SK-N-SH (cell line): ENCODE data around the gene FGD1. TPM values are rescaled to one million over a fixed set of nuclear protein-coding genes. Genes with fewer than 3 reads are reported as not detected.

Experiments
- CTCF ChIA-PET: fragments of 300-600, 350-600 bp; formaldehyde crosslinking; extraction: SDS; loops from one replicate; lab custom pipeline; 2021; lab: Yijun Ruan, JAX
- POLR2A ChIA-PET: fragments of 350-600 bp; sonication (Branson Sonifier 250); formaldehyde crosslinking; extraction: SDS; loops from one replicate; lab custom pipeline; 2020; ENCODE audit warnings: antibody characterized with exemption, inconsistent platforms; lab: Yijun Ruan, JAX
- DNase-seq: peaks from one replicate; pipeline ENCODE4 v3.0.0; 2012
- H2AFZ ChIP-seq: fragments of 200-600 bp; sonication (generic); 2 replicates; pipeline ENCODE4 v1.8.1; 2016; ENCODE audit warnings: antibody characterized with exemption, mild to moderate bottlenecking, low read depth
- H3F3A ChIP-seq: fragments of 200-600 bp; sonication (generic); replicated peaks from 2 replicates; pipeline ENCODE3; 2016; ENCODE audit warnings: antibody characterized with exemption, mild to moderate bottlenecking; ENCODE audit not compliant: insufficient read depth
- H3K27ac ChIP-seq, 2 experiments: fragments of 200-500 bp in 1 of 2; fragments of 200-600 bp in 1 of 2; sonication (Bioruptor generic) in 1 of 2; sonication (generic), shearing (Covaris generic) in 1 of 2; 2 replicates each; pipeline versions ENCODE4 v1.5.1 to v1.6.1; 2014 to 2016; ENCODE audit warnings: low read depth in 2 of 2, inconsistent platforms in 1 of 2, low read length in 1 of 2, mild to moderate bottlenecking in 1 of 2, mixed read lengths in 1 of 2
- H3K27me3 ChIP-seq: fragments of 200-600 bp; sonication (generic), shearing (Covaris generic); 2 replicates; pipeline ENCODE4 v1.6.1; 2016; ENCODE audit warnings: mixed run types; ENCODE audit not compliant: insufficient read depth
- H3K36me3 ChIP-seq, 2 experiments: fragments of 200-500 bp in 1 of 2; fragments of 200-600 bp in 1 of 2; sonication (Bioruptor generic) in 1 of 2; sonication (generic) in 1 of 2; replicated peaks in 1 of 2; 2 replicates each; pipeline versions ENCODE3 to v1.5.1; 2014 to 2016; ENCODE audit warnings: low read length in 1 of 2, mild to moderate bottlenecking in 1 of 2; ENCODE audit not compliant: insufficient read depth in 2 of 2, control insufficient read depth in 1 of 2
- H3K4me1 ChIP-seq, 2 experiments: fragments of 200-500 bp in 1 of 2; fragments of 200-600 bp in 1 of 2; sonication (Bioruptor generic) in 1 of 2; sonication (generic), shearing (Covaris generic) in 1 of 2; 2 replicates each; pipeline versions ENCODE4 v1.5.1 to v1.6.1; 2014 to 2016; ENCODE audit warnings: low read depth in 1 of 2, low read length in 1 of 2, mixed run types in 1 of 2; ENCODE audit not compliant: insufficient read depth in 2 of 2, control insufficient read depth in 1 of 2
- H3K4me2 ChIP-seq: fragments of 200-600 bp; sonication (generic), shearing (Covaris generic); 2 replicates; pipeline ENCODE4 v1.6.1; 2017; ENCODE audit warnings: mixed run types
- H3K4me3 ChIP-seq, 2 experiments: fragments of 200-500 bp in 1 of 2; fragments of 200-600 bp in 1 of 2; sonication (Bioruptor generic) in 1 of 2; sonication (generic), shearing (Covaris generic) in 1 of 2; 2 replicates each; pipeline versions ENCODE4 v1.5.1 to v1.8.1; 2014 to 2016; ENCODE audit warnings: low read depth in 2 of 2, inconsistent platforms in 1 of 2, low read length in 1 of 2, mild to moderate bottlenecking in 1 of 2, mixed read lengths in 1 of 2, moderate library complexity in 1 of 2
- H3K79me2 ChIP-seq: fragments of 200-600 bp; sonication (generic); 2 replicates; pipeline ENCODE4 v1.8.1; 2017; ENCODE audit warnings: mild to moderate bottlenecking; ENCODE audit not compliant: insufficient read depth
- H3K9ac ChIP-seq: fragments of 200-600 bp; sonication (generic); 2 replicates; pipeline ENCODE4 v1.6.1; 2017; ENCODE audit warnings: mixed run types
- H3K9me2 ChIP-seq: fragments of 200-600 bp; sonication (generic); 2 replicates; pipeline ENCODE4 v1.6.1; 2017; ENCODE audit warnings: mixed run types
- H3K9me3 ChIP-seq: fragments of 200-600 bp; sonication (generic); 2 replicates; pipeline ENCODE4 v1.6.1; 2017; ENCODE audit warnings: mixed run types, mild to moderate bottlenecking, moderate library complexity
- H4K20me1 ChIP-seq: fragments of 200-600 bp; sonication (generic); 2 replicates; pipeline ENCODE4 v1.6.1; 2017; ENCODE audit warnings: mild to moderate bottlenecking, mixed run types; ENCODE audit not compliant: insufficient read depth
- FOXM1 ChIP-seq: IDR thresholded peaks from 2 replicates; pipeline ENCODE4 v1.4.0; 2012; ENCODE audit warnings: low read depth, mild to moderate bottlenecking
- IRF3 ChIP-seq: fragments of 150-350 bp; IDR thresholded peaks from 2 replicates; pipeline ENCODE4 v1.6.1; 2016; ENCODE audit warnings: mild to moderate bottlenecking, low read depth, low read length
- JUND ChIP-seq: IDR thresholded peaks from 2 replicates; pipeline ENCODE4 v1.4.0; 2012
- NFIC ChIP-seq: IDR thresholded peaks from 2 replicates; pipeline ENCODE4 v1.4.0; 2012; ENCODE audit warnings: borderline replicate concordance
- REST ChIP-seq: IDR thresholded peaks from 2 replicates; pipeline ENCODE4 v1.6.1; 2012; ENCODE audit warnings: mild to moderate bottlenecking, low read depth, low read length, moderate library complexity
- RXRA ChIP-seq: IDR thresholded peaks from 2 replicates; pipeline ENCODE4 v1.4.0; 2012; ENCODE audit warnings: low read depth, mild to moderate bottlenecking, borderline replicate concordance
- TAF1 ChIP-seq: IDR thresholded peaks from 2 replicates; pipeline ENCODE4 v1.6.1; 2012; ENCODE audit warnings: low read depth, mild to moderate bottlenecking, low read length, moderate library complexity, borderline replicate concordance
- WGBS: methylation state at CpG from one replicate; pipeline ENCODE4 v1.1.6; 2017; ENCODE audit warnings: low lambda C conversion rate; 5-methylcytosine and 5-hydroxymethylcytosine counted together
- polyA plus RNA-seq, 3 experiments: library from polyadenylated mRNA; depleted of rRNA; stranded (reverse); fragments of >200 nt; gene quantifications; 2 replicates each; pipeline ENCODE4 v1.2.3, GENCODE V29; 2012
- TF ChIP-seq, protein P1 (sequence below): IDR thresholded peaks from 2 replicates; pipeline ENCODE4 v1.4.0; 2012; ENCODE audit warnings: low read depth, borderline replicate concordance

FGD1 gene
- polyA plus RNA-seq, 1 of the 3 experiments (the other 2 are of a cell fraction), result 6.3 TPM

DNA sequence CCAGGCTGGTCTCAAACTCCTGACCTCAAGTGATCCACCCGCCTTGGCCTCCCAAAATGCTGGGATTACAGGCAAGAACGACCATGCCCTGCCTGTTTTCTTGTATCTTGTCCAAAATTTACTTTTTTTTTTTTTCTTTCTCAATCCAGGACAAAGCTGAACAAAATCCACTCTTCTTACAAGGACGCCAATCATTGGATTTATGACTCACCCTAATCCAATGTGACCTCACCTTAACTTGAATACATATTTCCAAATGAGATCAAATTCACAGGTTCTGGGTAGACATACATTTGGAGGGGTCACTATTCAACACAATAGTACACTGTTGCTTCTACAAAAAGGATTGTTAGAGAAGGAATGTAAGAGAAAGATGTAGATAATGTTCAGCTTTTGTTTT lies 73.9 kb downstream of the FGD1 start:
- CTCF ChIA-PET, result no interaction called here
- 29% methylated on average over 3 of the region's 3 CpGs for WGBS
- Histone ChIP-seq H3K79me2 (no peaks in the 10 kb centered on the region), H3F3A (no peaks in the 10 kb centered on the region), H3K9me2 (no peaks in the 10 kb centered on the region), H2AFZ (no peak overlapping the region), H3K9me3 (no peaks in the 10 kb centered on the region), H3K9ac (no peak overlapping the region), H3K4me1 (no peaks in the 10 kb centered on the region), H3K4me3 (no peak overlapping the region), H3K4me2 (no peak overlapping the region), H3K27ac (no peak overlapping the region), H4K20me1 (no peaks in the 10 kb centered on the region), H3K27me3 (no peaks in the 10 kb centered on the region), H3K36me3 (no peaks in the 10 kb centered on the region)
- POLR2A ChIA-PET, result no interaction called here
- TF ChIP-seq REST (no peak), IRF3 (no peak), FOXM1 (no peak)
- DNase-seq, result no peak

- WGBS, result 23% methylated on average over 3 of the region's 3 CpGs
- no peak overlapping the region for H3K27ac ChIP-seq
- no peak for DNase-seq
Measured at GRCh38 chrX:54419559-54420302, 76.3 kb downstream of the FGD1 start.

More at GRCh38 chrX:54419559-54420302, 76.3 kb downstream of the FGD1 start:
- H3K4me2 ChIP-seq, result no peak overlapping the region
- H3K27me3 ChIP-seq, result 0 out of 2 replicates have a peak, but pooled peaks cover 6% of the 10 kb centered on the region
- no peak overlapping the region for H3K9ac ChIP-seq
- H3K4me1 ChIP-seq, result no peaks in the 10 kb centered on the region
- no peaks in the 10 kb centered on the region for H3F3A ChIP-seq
- ChIA-PET POLR2A (no interaction called here), CTCF (no interaction called here)
- no peaks in the 10 kb centered on the region for H4K20me1 ChIP-seq
- H2AFZ ChIP-seq, result no peak overlapping the region
- no peaks in the 10 kb centered on the region for H3K9me2 ChIP-seq
- no peaks in the 10 kb centered on the region for H3K9me3 ChIP-seq
- H3K79me2 ChIP-seq, result no peaks in the 10 kb centered on the region
- no peaks in the 10 kb centered on the region for H3K36me3 ChIP-seq
- TF ChIP-seq JUND (no peak), NFIC (no peak), TAF1 (no peak), RXRA (no peak)
- TF ChIP-seq, protein P1, sequence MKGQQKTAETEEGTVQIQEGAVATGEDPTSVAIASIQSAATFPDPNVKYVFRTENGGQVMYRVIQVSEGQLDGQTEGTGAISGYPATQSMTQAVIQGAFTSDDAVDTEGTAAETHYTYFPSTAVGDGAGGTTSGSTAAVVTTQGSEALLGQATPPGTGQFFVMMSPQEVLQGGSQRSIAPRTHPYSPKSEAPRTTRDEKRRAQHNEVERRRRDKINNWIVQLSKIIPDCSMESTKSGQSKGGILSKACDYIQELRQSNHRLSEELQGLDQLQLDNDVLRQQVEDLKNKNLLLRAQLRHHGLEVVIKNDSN, result no peak
- TF ChIP-seq, all 33 proteins: peak for 0
- no peak overlapping the region for H3K4me3 ChIP-seq
